WTC11 (cell line): ENCODE data around the gene UNC13C. TPM values are rescaled to one million over a fixed set of nuclear protein-coding genes. Genes with fewer than 3 reads are reported as not detected.

ENCODE experiments used
- ATAC-seq: fragments of 200-7000 bp; cut with Tn5 transposase; 2 replicates; pipeline ENCODE4 v1.10.0; 2021; ENCODE audit warnings: mild to moderate bottlenecking, moderate library complexity
- CTCF ChIA-PET: fragments of 300-600 bp; sonication (Branson Sonifier 250); formaldehyde crosslinking; loops from one replicate; lab custom pipeline; 2021; ENCODE audit warnings: antibody characterized with exemption; lab: Charles Lee
- POLR2A ChIA-PET: fragments of 350-600 bp; sonication (Branson Sonifier 250); formaldehyde crosslinking; loops from one replicate; lab custom pipeline; 2021; ENCODE audit warnings: antibody characterized with exemption; lab: Charles Lee
- DNase-seq: peaks from one replicate; pipeline ENCODE4 v3.0.0; 2021; ENCODE audit warnings: low spot score
- H3K27ac Mint-ChIP-seq: 2 replicates; pipeline ENCODE4 v1.8.0; 2021; ENCODE audit warnings: mixed read lengths
- H3K27me3 Mint-ChIP-seq: 2 replicates; pipeline ENCODE4 v1.8.0; 2021; ENCODE audit warnings: low read depth, mild to moderate bottlenecking, moderate library complexity, mixed read lengths
- H3K36me3 Mint-ChIP-seq: 2 replicates; pipeline ENCODE4 v1.8.0; 2021; ENCODE audit warnings: mixed read lengths
- H3K4me1 Mint-ChIP-seq: 2 replicates; pipeline ENCODE4 v1.8.0; 2022; ENCODE audit warnings: mixed read lengths
- H3K4me3 Mint-ChIP-seq: 2 replicates; pipeline ENCODE4 v1.8.0; 2021; ENCODE audit warnings: mild to moderate bottlenecking, moderate library complexity, mixed read lengths
- H3K9me3 Mint-ChIP-seq: 2 replicates; pipeline ENCODE4 v1.8.0; 2021; ENCODE audit warnings: mixed read lengths
- ARID4B ChIP-seq: sonication (generic); formaldehyde crosslinking; IDR thresholded peaks from 2 replicates; pipeline ENCODE4 v1.8.0; 2023; ENCODE audit warnings: missing genetic modification reagents, mild to moderate bottlenecking, borderline replicate concordance
- FOXP1 ChIP-seq: sonication (generic); formaldehyde crosslinking; IDR thresholded peaks from 2 replicates; pipeline ENCODE4 v1.8.0; 2022; ENCODE audit warnings: missing genetic modification reagents, mild to moderate bottlenecking, moderate library complexity, borderline replicate concordance
- GTF2I ChIP-seq: fragments of 250-450 bp; sonication (Bioruptor Pico); conservative IDR thresholded peaks from 2 replicates; pipeline ENCODE4 v1.4.0; 2021; ENCODE audit warnings: mild to moderate bottlenecking
- HMGA2 ChIP-seq: fragments of 250-450 bp; sonication (Bioruptor Pico); IDR thresholded peaks from 2 replicates; pipeline ENCODE4 v1.4.0; 2021; ENCODE audit warnings: mild to moderate bottlenecking, moderate library complexity
- IRF2 ChIP-seq: sonication (generic); formaldehyde crosslinking; IDR thresholded peaks from 2 replicates; pipeline ENCODE4 v1.8.0; 2022; ENCODE audit warnings: low read depth, missing genetic modification reagents, borderline replicate concordance
- JUN ChIP-seq: sonication (generic); formaldehyde crosslinking; IDR thresholded peaks from 2 replicates; pipeline ENCODE4 v1.8.0; 2023; ENCODE audit warnings: mild to moderate bottlenecking, missing genetic modification reagents
- NFATC4 ChIP-seq: fragments of 250-450 bp; sonication (Bioruptor Pico); IDR thresholded peaks from 2 replicates; pipeline ENCODE4 v1.9.0; 2021; ENCODE audit warnings: mild to moderate bottlenecking
- RELA ChIP-seq: sonication (generic); formaldehyde crosslinking; IDR thresholded peaks from 2 replicates; pipeline ENCODE4 v1.8.1; 2022; ENCODE audit warnings: missing genetic modification reagents, mild to moderate bottlenecking, borderline replicate concordance
- SMAD4 ChIP-seq: sonication (generic); formaldehyde crosslinking; IDR thresholded peaks from 2 replicates; pipeline ENCODE4 v1.8.0; 2022; ENCODE audit warnings: mild to moderate bottlenecking, missing genetic modification reagents
- ZNF232 ChIP-seq: sonication (generic); formaldehyde crosslinking; IDR thresholded peaks from 2 replicates; pipeline ENCODE4 v1.8.0; 2022; ENCODE audit warnings: mild to moderate bottlenecking, missing genetic modification reagents
- ZNF532 ChIP-seq: fragments of 250-450 bp; sonication (Bioruptor Pico); IDR thresholded peaks from 2 replicates; pipeline ENCODE4 v1.9.0; 2021; ENCODE audit warnings: mild to moderate bottlenecking, borderline replicate concordance
- total RNA-seq: library from RNA; stranded (reverse); gene quantifications from 3 replicates; pipeline ENCODE4 v1.2.3, GENCODE V29; 2021
- TF ChIP-seq, protein P1 (sequence below): sonication (generic); formaldehyde crosslinking; IDR thresholded peaks from 2 replicates; pipeline ENCODE4 v1.8.0; 2023; ENCODE audit warnings: mild to moderate bottlenecking, missing genetic modification reagents
- TF ChIP-seq, protein P2 (sequence below): fragments of 250-450 bp; sonication (Bioruptor Pico); conservative IDR thresholded peaks from 2 replicates; pipeline ENCODE4 v1.9.0; 2021; ENCODE audit warnings: mild to moderate bottlenecking
- TF ChIP-seq, protein P3 (sequence below): sonication (generic); formaldehyde crosslinking; IDR thresholded peaks from 2 replicates; pipeline ENCODE4 v1.8.1; 2023; ENCODE audit warnings: mild to moderate bottlenecking, missing genetic modification reagents

The UNC13C gene
- total RNA-seq, 1 experiment from 2014 or later, result 0.07 TPM

DNA sequence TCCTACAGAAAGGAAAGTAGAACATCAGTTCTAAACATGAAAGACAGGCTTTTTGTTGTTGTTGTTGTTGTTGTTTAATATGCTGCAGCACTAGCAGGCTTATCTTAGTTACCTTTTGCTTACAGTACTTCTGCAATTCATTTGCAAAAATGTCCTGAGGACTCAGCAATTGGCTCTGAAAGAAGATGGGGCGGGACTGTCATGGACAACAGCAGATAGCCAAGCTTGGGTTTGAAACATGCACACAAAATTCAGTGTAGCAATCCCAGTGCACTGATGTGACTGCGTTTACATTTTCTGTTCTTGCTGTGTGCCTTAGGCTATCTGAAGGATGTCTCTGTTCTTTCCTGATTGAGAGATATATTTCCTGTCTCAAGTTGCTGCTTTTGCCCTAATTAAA, 9.2 kb downstream of the UNC13C start:
- H3K27ac Mint-ChIP-seq, result no peak overlapping the region
- no peak for TF ChIP-seq ARID4B (CRISPR knock-in tag)
- TF ChIP-seq GTF2I (CRISPR knock-in tag), result no peak
- no peak for TF ChIP-seq NFATC4 (CRISPR knock-in tag)
- no peak for TF ChIP-seq SMAD4 (CRISPR knock-in tag)
- TF ChIP-seq, protein P1, sequence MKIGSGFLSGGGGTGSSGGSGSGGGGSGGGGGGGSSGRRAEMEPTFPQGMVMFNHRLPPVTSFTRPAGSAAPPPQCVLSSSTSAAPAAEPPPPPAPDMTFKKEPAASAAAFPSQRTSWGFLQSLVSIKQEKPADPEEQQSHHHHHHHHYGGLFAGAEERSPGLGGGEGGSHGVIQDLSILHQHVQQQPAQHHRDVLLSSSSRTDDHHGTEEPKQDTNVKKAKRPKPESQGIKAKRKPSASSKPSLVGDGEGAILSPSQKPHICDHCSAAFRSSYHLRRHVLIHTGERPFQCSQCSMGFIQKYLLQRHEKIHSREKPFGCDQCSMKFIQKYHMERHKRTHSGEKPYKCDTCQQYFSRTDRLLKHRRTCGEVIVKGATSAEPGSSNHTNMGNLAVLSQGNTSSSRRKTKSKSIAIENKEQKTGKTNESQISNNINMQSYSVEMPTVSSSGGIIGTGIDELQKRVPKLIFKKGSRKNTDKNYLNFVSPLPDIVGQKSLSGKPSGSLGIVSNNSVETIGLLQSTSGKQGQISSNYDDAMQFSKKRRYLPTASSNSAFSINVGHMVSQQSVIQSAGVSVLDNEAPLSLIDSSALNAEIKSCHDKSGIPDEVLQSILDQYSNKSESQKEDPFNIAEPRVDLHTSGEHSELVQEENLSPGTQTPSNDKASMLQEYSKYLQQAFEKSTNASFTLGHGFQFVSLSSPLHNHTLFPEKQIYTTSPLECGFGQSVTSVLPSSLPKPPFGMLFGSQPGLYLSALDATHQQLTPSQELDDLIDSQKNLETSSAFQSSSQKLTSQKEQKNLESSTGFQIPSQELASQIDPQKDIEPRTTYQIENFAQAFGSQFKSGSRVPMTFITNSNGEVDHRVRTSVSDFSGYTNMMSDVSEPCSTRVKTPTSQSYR (CRISPR knock-in tag), result no peak
- no peak for TF ChIP-seq IRF2 (CRISPR knock-in tag)
- no peak for TF ChIP-seq ZNF232 (CRISPR knock-in tag)
- TF ChIP-seq JUN (CRISPR knock-in tag), result no peak
- TF ChIP-seq, protein P2, sequence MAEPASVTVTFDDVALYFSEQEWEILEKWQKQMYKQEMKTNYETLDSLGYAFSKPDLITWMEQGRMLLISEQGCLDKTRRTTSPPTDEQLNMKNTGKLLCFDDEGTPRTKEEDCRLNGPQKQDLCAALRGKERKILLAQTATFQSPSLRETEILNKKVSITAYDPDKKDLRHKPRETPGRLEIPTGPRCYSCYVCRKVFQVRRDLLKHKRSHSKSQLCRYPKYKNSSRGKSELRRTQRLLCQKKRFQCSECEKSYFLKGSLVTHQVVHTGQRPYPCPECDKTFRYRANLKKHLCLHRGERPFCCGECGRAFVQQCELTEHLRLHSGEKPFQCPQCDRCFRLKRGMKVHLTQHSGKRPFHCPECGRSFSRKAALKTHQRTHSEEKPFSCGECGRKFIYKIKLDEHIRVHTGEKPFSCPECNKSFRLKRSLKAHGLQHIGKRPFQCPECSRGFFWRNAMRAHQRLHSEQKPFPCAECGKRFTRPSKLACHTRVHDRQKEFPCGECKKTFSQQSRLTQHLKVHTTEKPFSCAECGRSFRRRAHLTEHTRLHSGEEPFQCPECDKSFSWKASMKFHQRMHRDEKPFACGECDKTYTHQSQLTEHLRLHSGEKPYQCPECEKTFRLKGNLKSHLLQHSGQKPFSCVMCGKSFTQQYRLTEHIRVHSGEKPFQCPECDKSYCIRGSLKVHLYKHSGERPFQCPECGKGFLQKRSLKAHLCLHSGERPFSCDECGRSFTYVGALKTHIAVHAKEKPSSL (CRISPR knock-in tag), result no peak
- TF ChIP-seq ZNF532, result no peak
- no peak for TF ChIP-seq RELA
- TF ChIP-seq, all 79 proteins: peak for 0
- no peak for ATAC-seq
- Mint-ChIP-seq H3K4me3 (no peak overlapping the region), H3K4me1 (peaks cover 7% of the 10 kb centered on the region), H3K36me3 (no peaks in the 10 kb centered on the region), H3K27me3 (no peaks in the 10 kb centered on the region; the same call in 1 of the 2 replicates), H3K9me3 (peaks cover 7% of the 10 kb centered on the region)
- ChIA-PET POLR2A (no interaction called here), CTCF (interaction anchor here (1.4 kb wide), 1 partner anchor 11 kb away, joined by 5 read pairs; no protein-coding TSS in a partner anchor)
- DNase-seq, result no peak

GRCh38 chr15:54007256-54007655, 29.0 kb downstream of the UNC13C start:
- DNase-seq (no peak), ATAC-seq (no peak)
- CTCF ChIA-PET, result no interaction called here
- Mint-ChIP-seq H3K27ac (no peak overlapping the region), H3K9me3 (no peaks in the 10 kb centered on the region), H3K4me3 (no peak overlapping the region), H3K27me3 (peaks cover 3% of the 10 kb centered on the region), H3K36me3 (no peaks in the 10 kb centered on the region), H3K4me1 (peaks cover 5% of the 10 kb centered on the region)
- TF ChIP-seq FOXP1 (CRISPR knock-in tag), result no peak
- TF ChIP-seq SMAD4 (CRISPR knock-in tag), result no peak
- TF ChIP-seq, protein P1 (CRISPR knock-in tag), result no peak
- TF ChIP-seq, protein P3, sequence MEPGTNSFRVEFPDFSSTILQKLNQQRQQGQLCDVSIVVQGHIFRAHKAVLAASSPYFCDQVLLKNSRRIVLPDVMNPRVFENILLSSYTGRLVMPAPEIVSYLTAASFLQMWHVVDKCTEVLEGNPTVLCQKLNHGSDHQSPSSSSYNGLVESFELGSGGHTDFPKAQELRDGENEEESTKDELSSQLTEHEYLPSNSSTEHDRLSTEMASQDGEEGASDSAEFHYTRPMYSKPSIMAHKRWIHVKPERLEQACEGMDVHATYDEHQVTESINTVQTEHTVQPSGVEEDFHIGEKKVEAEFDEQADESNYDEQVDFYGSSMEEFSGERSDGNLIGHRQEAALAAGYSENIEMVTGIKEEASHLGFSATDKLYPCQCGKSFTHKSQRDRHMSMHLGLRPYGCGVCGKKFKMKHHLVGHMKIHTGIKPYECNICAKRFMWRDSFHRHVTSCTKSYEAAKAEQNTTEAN (CRISPR knock-in tag), result no peak
- TF ChIP-seq HMGA2 (CRISPR knock-in tag), result no peak
- POLR2A ChIA-PET, result no interaction called here
